ENCODE results near the gene ARHGAP18.
A peak's percentile ranks its signal among the peaks of the same experiment; 100 is the strongest.

The ARHGAP18 gene

DNA sequence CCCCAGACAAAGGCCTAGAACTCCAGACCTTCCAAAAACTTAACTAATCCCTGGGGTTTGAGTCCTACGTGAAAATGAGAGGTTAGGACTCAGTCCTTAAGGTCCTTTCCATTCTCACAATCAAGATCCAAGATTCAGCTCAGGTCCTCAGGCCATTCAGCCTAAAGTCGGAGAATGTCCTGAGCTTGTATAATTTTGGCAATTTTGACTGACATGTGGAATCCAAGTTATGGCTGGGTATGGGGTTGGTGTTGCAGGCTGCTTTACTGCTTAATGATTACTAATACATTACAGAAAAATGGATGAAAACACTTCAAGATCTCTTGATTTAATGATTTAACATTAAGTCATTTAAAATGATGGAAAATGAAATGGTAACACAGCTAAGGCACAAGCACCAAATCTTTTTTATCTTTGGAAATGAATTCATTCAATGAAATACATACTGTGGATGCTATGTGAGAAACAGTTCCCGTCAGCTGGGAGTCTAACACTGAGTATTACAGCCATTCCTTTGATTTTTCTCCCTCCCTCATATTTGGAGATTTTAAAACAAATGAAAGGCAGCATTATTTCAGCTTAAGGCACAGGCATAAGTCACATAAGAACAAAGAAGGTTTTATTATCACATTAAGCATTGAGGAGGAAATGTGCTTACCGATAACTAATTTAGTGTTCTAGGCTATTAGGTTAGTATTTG is 1.3 kb downstream of the ARHGAP18 start:
- DNase-seq = no peak
- Mint-ChIP-seq H3K4me3 (peak overlapping the region; percentile 86), H3K27ac (no peak overlapping the region), H3K27me3 (peaks cover 4% of the 10 kb centered on the region), H3K36me3 (ENCODE audit: low read depth) (peaks cover 1% of the 10 kb centered on the region), H3K4me1 (peaks cover 27% of the 10 kb centered on the region), H3K9me3 (no peaks in the 10 kb centered on the region)
- ATAC-seq = no peak

DNA sequence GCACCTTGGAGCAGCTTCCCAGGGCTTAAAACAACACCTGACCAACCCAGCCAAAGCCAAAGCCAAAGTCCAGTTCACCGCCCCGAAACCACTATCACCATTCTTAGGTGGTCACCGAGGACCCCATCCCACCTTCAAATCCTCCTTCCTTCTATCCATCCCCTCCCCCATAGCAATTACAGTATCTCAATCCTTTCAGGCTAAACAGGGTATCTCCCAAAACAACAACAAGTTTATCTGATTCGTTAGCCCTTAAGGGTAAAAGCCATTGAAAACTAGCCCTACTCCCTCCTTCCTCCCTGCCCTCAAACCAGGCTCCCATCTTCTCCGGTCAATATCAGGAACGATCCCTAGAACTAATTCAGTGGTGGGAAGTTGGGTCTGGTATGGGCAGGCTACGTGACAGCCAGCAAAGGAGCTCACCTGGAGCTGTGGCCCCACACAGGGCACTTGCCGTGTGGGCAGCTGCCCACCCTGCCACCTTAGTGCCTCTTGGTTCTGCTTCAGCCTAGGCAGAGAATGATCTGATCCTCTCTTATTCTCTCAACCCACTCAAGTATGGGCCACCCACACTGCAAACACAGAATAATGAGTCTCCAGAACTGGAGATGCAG is 2.0 kb downstream of the ARHGAP18 start:
- ATAC-seq (no peak), DNase-seq (no peak)
- H3K27me3 Mint-ChIP-seq = peaks cover 4% of the 10 kb centered on the region
- H3K9me3 Mint-ChIP-seq = no peaks in the 10 kb centered on the region
- peaks cover 1% of the 10 kb centered on the region for H3K36me3 Mint-ChIP-seq (ENCODE audit: low read depth)
- H3K4me3 Mint-ChIP-seq = no peak overlapping the region
- H3K27ac Mint-ChIP-seq = no peak overlapping the region
- peaks cover 27% of the 10 kb centered on the region for H3K4me1 Mint-ChIP-seq

GRCh38 chr6:129707028-129707427 is 2.9 kb downstream of the ARHGAP18 start:
- Mint-ChIP-seq H3K36me3 (ENCODE audit: low read depth) (peaks cover 1% of the 10 kb centered on the region), H3K27ac (no peak overlapping the region), H3K4me1 (peaks cover 27% of the 10 kb centered on the region), H3K27me3 (peaks cover 4% of the 10 kb centered on the region), H3K4me3 (no peak overlapping the region), H3K9me3 (no peaks in the 10 kb centered on the region)
- no peak for DNase-seq
- no peak for ATAC-seq

DNA sequence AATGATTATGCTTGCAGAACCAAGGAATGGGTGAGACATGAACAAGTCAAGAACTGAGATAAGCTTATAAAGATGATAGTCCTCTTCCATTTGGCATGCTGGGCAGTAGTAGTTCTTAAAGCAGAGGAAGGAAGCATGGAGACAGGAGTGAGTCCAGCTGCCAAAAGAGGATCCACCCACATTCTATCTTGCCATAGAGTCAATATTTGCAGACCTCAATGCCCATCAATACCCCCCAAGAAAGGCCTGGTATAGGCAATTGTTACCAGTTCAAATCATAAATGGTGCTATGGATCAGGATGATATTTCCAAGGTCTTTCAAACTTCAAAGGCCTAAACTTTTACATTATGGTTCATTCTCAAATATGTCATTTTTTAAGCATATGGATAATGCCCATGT is 4.8 kb downstream of the ARHGAP18 start:
- peaks cover 1% of the 10 kb centered on the region for H3K36me3 Mint-ChIP-seq (ENCODE audit: low read depth)
- no peaks in the 10 kb centered on the region for H3K27me3 Mint-ChIP-seq
- ATAC-seq (no peak), DNase-seq (no peak)
- peaks cover 22% of the 10 kb centered on the region for H3K4me1 Mint-ChIP-seq
- no peak overlapping the region for H3K4me3 Mint-ChIP-seq
- no peak overlapping the region for H3K27ac Mint-ChIP-seq
- H3K9me3 Mint-ChIP-seq = no peaks in the 10 kb centered on the region

DNA sequence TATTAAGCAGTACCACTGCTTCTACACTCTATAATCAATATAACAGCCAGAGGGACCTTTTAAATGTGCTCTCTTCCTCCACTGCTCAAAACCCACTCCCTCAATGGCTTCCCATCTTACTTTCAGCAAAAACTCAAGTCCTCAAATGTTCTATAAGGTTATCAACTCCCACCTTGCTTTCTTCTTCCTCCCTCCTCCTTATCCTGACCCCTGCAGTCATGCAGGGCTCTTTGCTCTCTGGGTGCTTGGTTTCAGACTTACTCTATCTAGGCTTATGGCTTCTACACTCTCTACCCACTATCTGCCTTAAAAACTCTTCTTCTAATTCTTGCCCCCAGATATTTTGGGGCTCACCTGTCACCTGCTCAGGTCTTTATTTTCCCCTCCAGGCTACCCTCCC is 5.3 kb downstream of the ARHGAP18 start:
- Mint-ChIP-seq H3K9me3 (no peaks in the 10 kb centered on the region), H3K36me3 (ENCODE audit: low read depth) (peaks cover 1% of the 10 kb centered on the region), H3K27me3 (no peaks in the 10 kb centered on the region), H3K4me3 (no peak overlapping the region), H3K4me1 (peaks cover 19% of the 10 kb centered on the region), H3K27ac (no peak overlapping the region)
- DNase-seq (no peak), ATAC-seq (no peak)

DNA sequence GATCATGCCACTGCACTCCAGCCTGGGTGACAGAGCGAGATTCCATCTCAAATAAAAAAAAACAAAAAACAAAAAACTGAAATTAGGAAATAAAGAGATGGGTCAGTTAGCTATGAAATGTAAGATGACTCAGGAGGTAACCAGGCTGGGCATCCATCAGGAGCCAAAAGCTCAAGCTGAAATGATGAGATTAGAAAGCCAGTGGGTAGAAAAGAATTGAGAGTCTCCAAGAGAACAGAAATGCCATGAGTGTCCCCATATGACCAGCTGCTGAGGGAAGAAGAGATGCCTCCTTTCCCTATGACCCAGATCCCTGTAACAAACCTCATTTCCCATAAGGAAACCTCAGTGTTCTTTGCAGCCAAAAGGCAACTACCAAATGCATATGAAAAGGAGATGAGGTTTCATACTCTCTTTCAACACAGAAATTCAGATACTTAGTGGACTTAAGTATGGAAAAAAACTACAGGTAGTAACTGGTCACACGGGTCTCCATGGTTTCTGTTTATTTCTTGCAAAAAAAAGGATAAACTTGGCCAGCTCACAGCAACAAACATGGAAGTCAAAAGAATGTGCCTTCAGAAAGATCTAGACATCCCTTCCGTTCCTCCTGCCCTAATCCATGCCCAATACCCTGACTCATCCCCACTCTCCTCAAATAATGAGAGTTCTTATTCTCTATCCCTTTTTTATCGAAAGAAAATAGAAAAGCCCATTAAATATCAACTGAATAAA is 8.1 kb downstream of the ARHGAP18 start:
- no peak overlapping the region for H3K27ac Mint-ChIP-seq
- no peak overlapping the region for H3K4me3 Mint-ChIP-seq
- H3K27me3 Mint-ChIP-seq = no peaks in the 10 kb centered on the region
- H3K9me3 Mint-ChIP-seq = no peaks in the 10 kb centered on the region
- H3K36me3 Mint-ChIP-seq (ENCODE audit: low read depth) = peaks cover 1% of the 10 kb centered on the region
- H3K4me1 Mint-ChIP-seq = peaks cover 6% of the 10 kb centered on the region
- DNase-seq (no peak), ATAC-seq (no peak)

DNA sequence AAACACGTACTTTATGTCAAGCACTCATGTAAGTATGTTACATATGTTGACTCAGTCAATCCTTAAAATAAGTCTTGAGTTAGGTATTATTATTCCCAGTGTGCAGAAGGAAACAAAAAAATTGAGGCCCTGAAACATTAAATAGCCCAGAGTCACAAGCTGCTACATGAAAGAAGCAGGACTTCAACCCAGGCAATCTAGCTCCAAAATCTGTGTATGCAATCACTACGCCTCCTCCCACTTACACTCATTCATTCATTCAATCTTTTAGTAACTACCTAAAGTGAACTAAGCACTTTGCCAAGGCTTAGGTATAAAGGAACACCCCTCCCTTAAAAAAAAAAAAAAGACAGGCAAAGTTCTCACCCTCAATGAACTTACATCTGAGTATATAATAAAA is 9.3 kb downstream of the ARHGAP18 start:
- H3K4me3 Mint-ChIP-seq = no peak overlapping the region
- no peaks in the 10 kb centered on the region for H3K9me3 Mint-ChIP-seq
- DNase-seq (no peak), ATAC-seq (no peak)
- H3K27ac Mint-ChIP-seq = no peak overlapping the region
- no peaks in the 10 kb centered on the region for H3K36me3 Mint-ChIP-seq (ENCODE audit: low read depth)
- H3K27me3 Mint-ChIP-seq = no peaks in the 10 kb centered on the region
- peaks cover 17% of the 10 kb centered on the region for H3K4me1 Mint-ChIP-seq

DNA sequence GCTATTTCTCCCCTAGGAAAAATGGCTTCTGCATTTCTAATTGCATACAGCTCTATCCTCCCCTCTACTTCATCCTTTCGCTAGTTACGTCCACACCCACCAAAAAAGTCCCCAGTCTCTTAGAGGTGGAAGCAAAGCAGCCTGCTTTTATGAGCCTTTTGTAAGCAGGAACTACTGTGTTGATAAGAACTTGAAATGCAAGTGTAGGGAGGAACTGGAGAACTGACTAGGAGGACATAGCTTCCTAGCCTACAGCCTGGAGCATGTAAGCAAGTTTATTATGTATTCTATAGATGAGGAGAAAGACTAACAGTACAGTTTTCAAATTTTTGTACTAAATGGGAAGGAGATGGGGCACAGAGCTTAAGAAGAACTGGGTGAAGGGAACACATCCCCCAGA is 10.3 kb downstream of the ARHGAP18 start:
- peaks cover 25% of the 10 kb centered on the region for H3K4me1 Mint-ChIP-seq
- no peaks in the 10 kb centered on the region for H3K27me3 Mint-ChIP-seq

GRCh38 chr6:129698430-129698829 is 11.5 kb downstream of the ARHGAP18 start:
- H3K4me1 Mint-ChIP-seq = peaks cover 28% of the 10 kb centered on the region
- H3K36me3 Mint-ChIP-seq (ENCODE audit: low read depth) = no peaks in the 10 kb centered on the region
- no peak overlapping the region for H3K4me3 Mint-ChIP-seq

More for the DNA sequence above, 10.3 kb downstream of the ARHGAP18 start:
- no peak for ATAC-seq
- Mint-ChIP-seq H3K27ac (no peak overlapping the region), H3K4me3 (no peak overlapping the region), H3K36me3 (ENCODE audit: low read depth) (no peaks in the 10 kb centered on the region), H3K9me3 (no peaks in the 10 kb centered on the region)
- DNase-seq = no peak

GRCh38 chr6:129697788-129698187 is 12.2 kb downstream of the ARHGAP18 start:
- DNase-seq (no peak), ATAC-seq (no peak)
- H3K27ac Mint-ChIP-seq = no peak overlapping the region
- H3K27me3 Mint-ChIP-seq = no peaks in the 10 kb centered on the region
- no peak overlapping the region for H3K4me3 Mint-ChIP-seq
- peaks cover 30% of the 10 kb centered on the region for H3K4me1 Mint-ChIP-seq
- H3K9me3 Mint-ChIP-seq = no peaks in the 10 kb centered on the region
- H3K36me3 Mint-ChIP-seq (ENCODE audit: low read depth) = no peaks in the 10 kb centered on the region

More at GRCh38 chr6:129698430-129698829, 11.5 kb downstream of the ARHGAP18 start:
- H3K27me3 Mint-ChIP-seq = no peaks in the 10 kb centered on the region
- ATAC-seq = no peak
- no peak for DNase-seq
- H3K9me3 Mint-ChIP-seq = no peaks in the 10 kb centered on the region
- no peak overlapping the region for H3K27ac Mint-ChIP-seq

DNA sequence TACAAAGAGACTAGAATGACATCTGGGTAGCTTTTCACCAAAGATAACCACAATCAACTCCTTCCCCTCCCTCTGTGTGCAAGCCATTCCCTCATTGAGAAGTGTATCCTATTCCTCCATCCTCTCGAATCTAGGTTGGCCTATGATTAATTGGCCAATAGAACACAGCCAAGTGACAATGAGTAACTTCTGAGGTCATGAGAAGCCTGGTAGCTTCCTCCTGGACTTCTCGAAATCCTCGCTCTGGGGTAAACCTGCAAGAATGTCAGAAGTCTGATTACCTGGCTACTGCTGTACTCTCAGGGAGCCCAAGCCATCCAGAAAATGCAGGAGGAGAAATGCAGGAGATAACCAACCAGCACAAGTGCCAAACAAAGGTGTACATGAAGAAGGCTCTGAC is 13.1 kb downstream of the ARHGAP18 start:
- no peak for DNase-seq
- Mint-ChIP-seq H3K36me3 (ENCODE audit: low read depth) (no peaks in the 10 kb centered on the region), H3K9me3 (no peaks in the 10 kb centered on the region), H3K27me3 (no peaks in the 10 kb centered on the region), H3K27ac (no peak overlapping the region), H3K4me3 (no peak overlapping the region), H3K4me1 (peaks cover 30% of the 10 kb centered on the region)
- no peak for ATAC-seq

DNA sequence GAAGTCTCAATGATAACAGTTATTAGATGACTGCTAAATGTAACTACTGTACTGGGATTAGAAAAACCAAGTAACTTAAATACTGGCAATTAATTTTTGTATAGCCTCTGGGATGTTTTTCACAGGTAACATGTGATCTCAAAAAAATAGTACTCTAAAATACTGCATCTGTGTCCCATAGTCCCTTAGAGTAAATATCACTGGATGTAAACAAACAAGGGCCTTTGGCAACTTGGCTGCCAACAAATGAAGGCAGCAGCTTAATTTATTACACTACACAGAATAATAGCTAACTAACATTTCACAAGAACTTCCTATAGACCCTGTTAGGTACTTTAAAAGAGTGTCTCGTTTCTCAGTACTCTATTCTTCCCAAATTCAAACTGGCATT is 14.0 kb downstream of the ARHGAP18 start:
- Mint-ChIP-seq H3K4me3 (peak overlapping the region; percentile 31), H3K27ac (peak overlapping the region; percentile 47), H3K27me3 (no peaks in the 10 kb centered on the region), H3K4me1 (peaks cover 29% of the 10 kb centered on the region), H3K36me3 (ENCODE audit: low read depth) (no peaks in the 10 kb centered on the region), H3K9me3 (no peaks in the 10 kb centered on the region)
- ATAC-seq = no peak
- no peak for DNase-seq

- Mint-ChIP-seq H3K36me3 (ENCODE audit: low read depth) (no peaks in the 10 kb centered on the region), H3K27me3 (no peaks in the 10 kb centered on the region), H3K4me3 (peak overlapping the region; percentile 31), H3K4me1 (peaks cover 29% of the 10 kb centered on the region), H3K27ac (peak overlapping the region; percentile 47), H3K9me3 (no peaks in the 10 kb centered on the region)
- ATAC-seq (peak; percentile 89), DNase-seq (peak; percentile 34)
Measured at GRCh38 chr6:129695373-129696027, 14.5 kb downstream of the ARHGAP18 start.

DNA sequence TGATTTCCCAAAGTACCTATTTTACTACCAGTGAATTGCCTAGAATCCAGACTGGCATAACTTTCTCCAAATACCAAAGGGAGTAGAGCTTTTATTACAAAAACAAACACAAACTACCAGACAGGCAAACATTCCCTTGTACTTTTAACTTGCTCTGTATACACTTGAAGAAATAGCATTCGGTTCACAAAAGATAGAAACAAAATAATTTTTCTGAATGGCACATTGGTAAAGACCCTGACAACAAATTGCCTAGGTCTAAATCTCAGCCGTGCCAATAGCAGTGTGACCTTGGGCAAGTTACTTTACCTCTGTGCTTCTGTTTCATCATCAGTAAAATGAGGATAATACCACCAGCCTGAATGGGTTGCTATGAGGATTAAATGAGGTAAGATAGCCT is 15.9 kb downstream of the ARHGAP18 start:
- H3K9me3 Mint-ChIP-seq = no peaks in the 10 kb centered on the region
- H3K27ac Mint-ChIP-seq = no peak overlapping the region
- no peaks in the 10 kb centered on the region for H3K36me3 Mint-ChIP-seq (ENCODE audit: low read depth)
- H3K27me3 Mint-ChIP-seq = no peaks in the 10 kb centered on the region
- DNase-seq (no peak), ATAC-seq (no peak)
- H3K4me3 Mint-ChIP-seq = no peak overlapping the region
- peaks cover 31% of the 10 kb centered on the region for H3K4me1 Mint-ChIP-seq

GRCh38 chr6:129692467-129692866 is 17.5 kb downstream of the ARHGAP18 start:
- H3K36me3 Mint-ChIP-seq (ENCODE audit: low read depth) = no peaks in the 10 kb centered on the region
- ATAC-seq = no peak
- no peak overlapping the region for H3K27ac Mint-ChIP-seq
- no peaks in the 10 kb centered on the region for H3K27me3 Mint-ChIP-seq
- H3K9me3 Mint-ChIP-seq = no peaks in the 10 kb centered on the region
- peaks cover 40% of the 10 kb centered on the region for H3K4me1 Mint-ChIP-seq
- no peak overlapping the region for H3K4me3 Mint-ChIP-seq
- no peak for DNase-seq
